Panc1 (cell line): Measurements from ENCODE around the gene SH3BP5.

ENCODE experiments used
- POLR2AphosphoS5 ChIP-seq: IDR thresholded peaks from 2 replicates; pipeline ENCODE4 v1.6.1; 2012; ENCODE audit warnings: mild to moderate bottlenecking, low read depth, low read length, moderate library complexity
- SIN3A ChIP-seq: IDR thresholded peaks from 2 replicates; pipeline ENCODE4 v1.6.1; 2012; ENCODE audit warnings: low read depth, mild to moderate bottlenecking, low read length, moderate library complexity, borderline replicate concordance; ENCODE audit not compliant: insufficient read depth
- TCF7L2 ChIP-seq: IDR thresholded peaks from 2 replicates; pipeline ENCODE4 v1.6.1; 2011; ENCODE audit warnings: mild to moderate bottlenecking, low read depth, low read length, inconsistent platforms
- TF ChIP-seq, protein P1 (sequence below), 2 experiments: IDR thresholded peaks; 2 replicates each; pipeline ENCODE4 v1.6.1; 2011 to 2012; ENCODE audit warnings: low read depth in 2 of 2, control low read depth in 1 of 2, low read length in 1 of 2, mild to moderate bottlenecking in 1 of 2, moderate library complexity in 1 of 2; ENCODE audit not compliant: insufficient read depth in 1 of 2
- TF ChIP-seq, protein P2 (sequence below): fragments of 450-650 bp; IDR thresholded peaks from 2 replicates; pipeline ENCODE4 v1.5.1; 2017; ENCODE audit warnings: mild to moderate bottlenecking

DNA sequence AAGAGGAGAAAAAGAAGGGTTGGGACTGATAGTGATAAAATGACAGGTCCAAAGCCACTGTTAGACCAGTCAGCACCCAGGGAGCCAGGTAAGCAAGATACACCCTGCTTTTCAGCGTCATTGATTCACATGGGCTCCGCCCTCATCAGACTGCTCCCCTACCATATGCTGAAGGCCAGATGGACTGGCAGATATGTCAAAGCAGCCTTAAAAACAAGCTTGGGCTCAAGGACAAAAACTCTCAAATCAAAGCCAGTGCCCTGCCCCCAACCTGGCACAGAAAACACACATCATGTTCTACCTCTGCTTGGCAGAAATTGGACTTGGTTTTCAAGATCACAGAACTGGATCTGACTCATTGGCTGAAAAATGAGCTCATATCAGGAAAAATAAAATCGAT is 33.4 kb downstream of the SH3BP5 start:
- TF ChIP-seq POLR2AphosphoS5: no peak
- TF ChIP-seq, protein P1, sequence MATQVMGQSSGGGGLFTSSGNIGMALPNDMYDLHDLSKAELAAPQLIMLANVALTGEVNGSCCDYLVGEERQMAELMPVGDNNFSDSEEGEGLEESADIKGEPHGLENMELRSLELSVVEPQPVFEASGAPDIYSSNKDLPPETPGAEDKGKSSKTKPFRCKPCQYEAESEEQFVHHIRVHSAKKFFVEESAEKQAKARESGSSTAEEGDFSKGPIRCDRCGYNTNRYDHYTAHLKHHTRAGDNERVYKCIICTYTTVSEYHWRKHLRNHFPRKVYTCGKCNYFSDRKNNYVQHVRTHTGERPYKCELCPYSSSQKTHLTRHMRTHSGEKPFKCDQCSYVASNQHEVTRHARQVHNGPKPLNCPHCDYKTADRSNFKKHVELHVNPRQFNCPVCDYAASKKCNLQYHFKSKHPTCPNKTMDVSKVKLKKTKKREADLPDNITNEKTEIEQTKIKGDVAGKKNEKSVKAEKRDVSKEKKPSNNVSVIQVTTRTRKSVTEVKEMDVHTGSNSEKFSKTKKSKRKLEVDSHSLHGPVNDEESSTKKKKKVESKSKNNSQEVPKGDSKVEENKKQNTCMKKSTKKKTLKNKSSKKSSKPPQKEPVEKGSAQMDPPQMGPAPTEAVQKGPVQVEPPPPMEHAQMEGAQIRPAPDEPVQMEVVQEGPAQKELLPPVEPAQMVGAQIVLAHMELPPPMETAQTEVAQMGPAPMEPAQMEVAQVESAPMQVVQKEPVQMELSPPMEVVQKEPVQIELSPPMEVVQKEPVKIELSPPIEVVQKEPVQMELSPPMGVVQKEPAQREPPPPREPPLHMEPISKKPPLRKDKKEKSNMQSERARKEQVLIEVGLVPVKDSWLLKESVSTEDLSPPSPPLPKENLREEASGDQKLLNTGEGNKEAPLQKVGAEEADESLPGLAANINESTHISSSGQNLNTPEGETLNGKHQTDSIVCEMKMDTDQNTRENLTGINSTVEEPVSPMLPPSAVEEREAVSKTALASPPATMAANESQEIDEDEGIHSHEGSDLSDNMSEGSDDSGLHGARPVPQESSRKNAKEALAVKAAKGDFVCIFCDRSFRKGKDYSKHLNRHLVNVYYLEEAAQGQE (IDR thresholded peaks at IDR 0.05; ENCODE audit: insufficient read depth in 1 of 2, low read depth in 2 of 2, low read length in 1 of 2): no peak
- TF ChIP-seq, protein P2, sequence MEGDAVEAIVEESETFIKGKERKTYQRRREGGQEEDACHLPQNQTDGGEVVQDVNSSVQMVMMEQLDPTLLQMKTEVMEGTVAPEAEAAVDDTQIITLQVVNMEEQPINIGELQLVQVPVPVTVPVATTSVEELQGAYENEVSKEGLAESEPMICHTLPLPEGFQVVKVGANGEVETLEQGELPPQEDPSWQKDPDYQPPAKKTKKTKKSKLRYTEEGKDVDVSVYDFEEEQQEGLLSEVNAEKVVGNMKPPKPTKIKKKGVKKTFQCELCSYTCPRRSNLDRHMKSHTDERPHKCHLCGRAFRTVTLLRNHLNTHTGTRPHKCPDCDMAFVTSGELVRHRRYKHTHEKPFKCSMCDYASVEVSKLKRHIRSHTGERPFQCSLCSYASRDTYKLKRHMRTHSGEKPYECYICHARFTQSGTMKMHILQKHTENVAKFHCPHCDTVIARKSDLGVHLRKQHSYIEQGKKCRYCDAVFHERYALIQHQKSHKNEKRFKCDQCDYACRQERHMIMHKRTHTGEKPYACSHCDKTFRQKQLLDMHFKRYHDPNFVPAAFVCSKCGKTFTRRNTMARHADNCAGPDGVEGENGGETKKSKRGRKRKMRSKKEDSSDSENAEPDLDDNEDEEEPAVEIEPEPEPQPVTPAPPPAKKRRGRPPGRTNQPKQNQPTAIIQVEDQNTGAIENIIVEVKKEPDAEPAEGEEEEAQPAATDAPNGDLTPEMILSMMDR: no peak
- TF ChIP-seq TCF7L2: no peak
- TF ChIP-seq SIN3A: no peak
